GM18508 (cell line): Measurements from ENCODE around the gene UBE3D.
"Not testable (repeated sequence)": the region's sequence is repeated elsewhere in the genome, so short reads cannot be mapped to it uniquely, and the experiment has no call there.

Experiments used
- ATAC-seq: cut with Tn5 transposase; IDR thresholded peaks from one replicate; pipeline ENCODE4 v1.9.1; 2021; ENCODE audit warnings: moderate number of reproducible peaks; ENCODE audit not compliant: insufficient read depth, unreplicated experiment

The UBE3D gene

DNA sequence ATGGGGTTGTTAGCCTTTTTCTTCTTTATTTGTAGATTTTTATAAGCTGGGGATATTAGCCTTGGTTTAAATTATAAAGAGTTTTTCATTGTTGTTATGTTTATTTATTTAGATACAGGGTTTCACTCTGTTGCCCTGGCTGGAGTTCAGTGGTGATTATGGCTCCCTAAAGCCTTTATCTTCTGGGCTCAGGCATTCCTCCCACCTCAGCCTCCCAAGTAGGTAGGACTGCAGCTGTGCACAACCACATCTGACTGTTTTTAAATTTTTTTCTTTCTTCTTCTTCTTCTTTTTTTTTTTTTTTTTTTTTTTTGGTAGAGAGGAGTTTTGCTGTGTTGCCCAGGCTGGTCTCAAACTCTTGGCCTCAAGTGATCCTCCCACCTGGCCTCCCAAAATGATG is 80.9 kb downstream of the UBE3D start:
- ATAC-seq = no peak

- ATAC-seq = no peak
These were observed 85.6 kb downstream of the UBE3D start for GRCh38 chr6:82980086-82980485.

- no peak for ATAC-seq
These were observed 86.0 kb downstream of the UBE3D start for GRCh38 chr6:82979657-82980056.

- ATAC-seq = no peak
These were observed 87.2 kb downstream of the UBE3D start for GRCh38 chr6:82978362-82978945.

GRCh38 chr6:82976179-82976578 is 89.5 kb downstream of the UBE3D start:
- no peak for ATAC-seq

DNA sequence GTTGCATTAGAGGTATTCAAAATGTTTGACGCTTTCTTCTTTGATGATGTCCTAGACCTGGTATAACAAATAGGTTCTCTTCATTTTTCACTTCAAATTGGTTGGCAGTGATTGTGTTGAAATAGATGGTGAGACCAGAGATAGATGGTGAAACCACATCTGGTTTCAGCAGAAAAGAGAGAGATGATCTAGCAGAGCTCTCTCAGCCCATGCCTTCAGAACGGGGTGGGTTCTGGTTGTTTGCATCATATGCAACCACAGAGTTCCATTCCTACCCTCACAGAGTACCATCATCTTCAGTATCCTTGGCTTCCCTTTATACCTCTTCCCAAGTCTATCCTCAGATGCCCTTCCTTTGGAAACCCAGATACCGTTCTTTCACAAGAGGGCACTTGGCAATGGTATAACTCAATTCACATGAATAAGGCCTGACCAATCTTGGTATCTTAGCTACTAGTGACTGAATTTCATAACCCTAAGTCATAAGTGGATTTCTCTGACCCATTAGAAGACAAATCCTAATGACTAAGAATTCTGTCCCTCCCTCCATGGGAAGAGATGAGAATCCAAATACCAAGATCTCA is 93.7 kb downstream of the UBE3D start:
- ATAC-seq = no peak

DNA sequence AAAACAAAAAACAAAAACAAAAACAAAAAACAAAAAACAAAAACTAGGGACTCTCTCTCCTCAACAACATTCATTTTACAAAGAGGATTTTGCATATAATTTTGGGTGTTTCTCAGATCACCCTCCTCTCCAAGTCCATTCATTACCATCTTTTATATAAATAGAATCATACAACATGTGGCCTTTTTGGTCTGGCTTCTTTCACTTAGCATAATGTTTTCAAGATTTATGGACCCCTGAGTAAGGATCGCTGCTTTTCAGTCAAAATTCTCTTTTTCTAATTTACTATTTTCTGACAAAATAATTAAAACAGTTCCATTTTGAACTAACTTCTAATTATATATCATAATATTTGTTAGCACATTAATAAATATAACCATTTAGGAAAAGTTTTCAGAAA is 94.8 kb downstream of the UBE3D start:
- no peak for ATAC-seq

DNA sequence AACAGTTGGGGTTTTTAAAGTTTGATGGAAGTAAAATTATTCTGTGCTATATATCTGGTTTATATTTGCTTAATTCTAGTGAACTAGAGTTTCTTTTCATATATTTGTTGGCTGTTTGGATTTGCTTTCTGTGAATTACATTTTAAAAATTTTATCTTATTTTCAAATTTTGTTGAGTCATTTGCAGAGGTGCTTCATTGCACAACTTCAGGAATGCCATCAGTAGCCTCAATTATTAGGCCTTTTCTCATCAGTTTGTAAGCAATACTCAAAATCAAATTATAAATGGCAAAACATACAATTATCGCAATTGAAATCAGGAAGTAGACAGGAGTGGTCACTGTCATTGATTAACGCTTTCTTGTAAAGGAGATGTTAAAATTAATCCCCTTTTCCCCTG is 96.9 kb downstream of the UBE3D start:
- no peak for ATAC-seq

GRCh38 chr6:82963191-82963925 is 102.3 kb downstream of the UBE3D start:
- no peak for ATAC-seq

- no peak for ATAC-seq
These were observed 106.2 kb downstream of the UBE3D start for GRCh38 chr6:82959385-82959941.

- no peak for ATAC-seq
These were observed 107.1 kb downstream of the UBE3D start for GRCh38 chr6:82958551-82958950.

DNA sequence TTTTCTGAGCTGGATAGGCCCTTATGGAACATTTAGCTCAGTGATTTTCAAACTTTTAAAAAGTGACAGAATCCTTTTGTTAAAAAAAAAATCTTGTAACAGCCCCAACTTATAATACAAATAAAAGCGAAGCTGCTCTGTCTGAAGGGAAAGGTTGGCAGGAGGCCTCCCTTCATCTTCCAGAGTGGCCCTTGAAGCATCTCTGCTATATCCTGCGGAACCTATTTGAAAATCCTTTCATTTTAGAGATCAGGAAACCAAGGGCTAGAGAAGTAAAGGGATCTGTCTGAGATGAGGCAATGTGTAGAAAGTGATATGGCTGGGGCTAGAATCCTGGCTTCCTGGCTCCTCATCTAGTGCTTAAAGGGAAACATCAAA is 107.8 kb downstream of the UBE3D start:
- no peak for ATAC-seq

GRCh38 chr6:82957171-82957867 is 108.3 kb downstream of the UBE3D start:
- ATAC-seq = no peak

DNA sequence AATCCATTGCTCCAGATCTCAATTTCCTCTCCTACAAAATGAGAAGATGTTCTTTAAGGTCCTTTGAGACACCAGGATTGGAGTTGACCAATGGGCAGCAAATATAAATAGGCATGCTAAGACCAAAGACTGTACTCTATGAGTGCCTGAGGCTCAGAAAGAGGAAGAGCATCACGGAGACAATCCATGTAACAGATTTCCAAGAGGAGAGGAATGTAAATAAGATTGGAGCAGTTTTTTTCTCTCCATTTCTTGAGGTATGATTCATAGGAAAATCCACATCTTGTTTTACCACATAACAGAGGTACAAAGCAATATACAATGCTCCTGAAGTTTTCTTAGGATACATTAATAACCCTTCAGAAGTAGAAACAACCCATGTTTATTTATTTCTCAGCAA is 109.8 kb downstream of the UBE3D start:
- no peak for ATAC-seq

- peak; percentile 57 for ATAC-seq
These were observed 110.6 kb downstream of the UBE3D start for GRCh38 chr6:82954937-82955577.

GRCh38 chr6:82954356-82954755 is 111.3 kb downstream of the UBE3D start:
- ATAC-seq = no peak

DNA sequence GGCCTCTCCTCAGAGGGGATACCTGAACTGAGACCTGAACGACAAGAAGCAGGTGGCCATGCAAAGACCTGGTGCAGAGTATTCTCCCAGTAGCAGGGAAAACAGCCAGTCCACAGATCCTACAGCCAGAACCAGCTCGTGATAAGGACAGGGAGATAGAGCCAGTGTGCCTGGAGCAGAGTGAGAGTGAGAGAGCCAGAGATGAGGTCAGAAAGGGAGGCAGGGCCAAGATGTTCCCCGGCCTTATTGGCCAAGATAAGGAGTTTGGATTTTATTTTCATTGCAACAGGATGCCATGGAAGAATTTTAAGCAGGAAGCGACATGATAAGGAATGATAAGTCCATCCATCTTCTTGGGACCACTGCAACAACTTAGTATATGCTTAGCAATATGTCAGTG is 111.8 kb downstream of the UBE3D start:
- ATAC-seq = no peak

- ATAC-seq = no peak
These were observed 113.7 kb downstream of the UBE3D start for GRCh38 chr6:82951935-82952334.

GRCh38 chr6:82951389-82951788 is 114.3 kb downstream of the UBE3D start:
- no peak for ATAC-seq

DNA sequence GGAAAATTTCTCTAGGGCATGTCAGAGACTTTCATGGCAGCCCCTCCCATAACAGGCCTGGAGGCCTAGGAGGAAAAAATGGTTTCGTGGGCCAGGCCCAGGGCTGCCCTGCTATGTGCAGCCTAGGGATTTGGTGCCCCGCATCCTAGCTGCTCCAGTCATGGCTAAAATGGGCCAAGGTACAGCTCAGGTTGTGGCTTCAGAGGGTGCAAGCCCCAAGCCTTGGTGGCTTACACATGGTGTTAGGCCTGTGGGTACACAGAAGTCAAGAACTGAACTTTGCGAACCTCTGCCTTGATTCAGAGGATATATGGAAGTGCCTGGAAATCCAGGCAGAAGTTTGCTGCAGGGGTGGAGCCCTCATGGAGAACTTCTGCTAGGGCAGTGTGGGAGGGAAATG is 134.7 kb downstream of the UBE3D start:
- ATAC-seq = not testable (repeated sequence)
